ENCODE measurements around the gene KCNH1.

KCNH1 gene

DNA sequence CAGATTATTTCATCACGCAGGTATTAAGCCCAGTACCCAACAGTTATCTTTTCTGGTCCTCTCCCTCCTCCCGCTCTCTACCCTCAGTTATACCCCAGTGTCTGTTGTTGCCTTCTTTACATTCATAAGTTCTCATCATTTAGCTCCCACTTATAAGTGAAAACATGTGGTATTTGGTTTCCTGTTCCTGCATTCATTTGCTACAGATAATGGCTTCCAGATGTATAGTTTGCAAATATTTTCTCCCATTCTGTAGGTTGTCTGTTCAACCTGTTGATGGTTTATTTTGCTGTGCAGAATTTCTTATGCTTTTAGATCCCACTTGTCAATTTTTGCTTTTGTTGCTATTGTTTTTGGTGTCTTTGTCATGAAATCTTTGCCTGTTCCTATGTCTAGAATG is 21.1 kb upstream of the KCNH1 start:
- DNase-seq (ENCODE audit: low read depth), result no peak
- H3K4me3 ChIP-seq (ENCODE audit: low read depth, low read length), result no peak overlapping the region
- TF ChIP-seq, protein P1, sequence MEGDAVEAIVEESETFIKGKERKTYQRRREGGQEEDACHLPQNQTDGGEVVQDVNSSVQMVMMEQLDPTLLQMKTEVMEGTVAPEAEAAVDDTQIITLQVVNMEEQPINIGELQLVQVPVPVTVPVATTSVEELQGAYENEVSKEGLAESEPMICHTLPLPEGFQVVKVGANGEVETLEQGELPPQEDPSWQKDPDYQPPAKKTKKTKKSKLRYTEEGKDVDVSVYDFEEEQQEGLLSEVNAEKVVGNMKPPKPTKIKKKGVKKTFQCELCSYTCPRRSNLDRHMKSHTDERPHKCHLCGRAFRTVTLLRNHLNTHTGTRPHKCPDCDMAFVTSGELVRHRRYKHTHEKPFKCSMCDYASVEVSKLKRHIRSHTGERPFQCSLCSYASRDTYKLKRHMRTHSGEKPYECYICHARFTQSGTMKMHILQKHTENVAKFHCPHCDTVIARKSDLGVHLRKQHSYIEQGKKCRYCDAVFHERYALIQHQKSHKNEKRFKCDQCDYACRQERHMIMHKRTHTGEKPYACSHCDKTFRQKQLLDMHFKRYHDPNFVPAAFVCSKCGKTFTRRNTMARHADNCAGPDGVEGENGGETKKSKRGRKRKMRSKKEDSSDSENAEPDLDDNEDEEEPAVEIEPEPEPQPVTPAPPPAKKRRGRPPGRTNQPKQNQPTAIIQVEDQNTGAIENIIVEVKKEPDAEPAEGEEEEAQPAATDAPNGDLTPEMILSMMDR (IDR thresholded peaks at IDR 0.05; ENCODE audit: low read depth, low read length), result no peak
- TF ChIP-seq MAX (IDR thresholded peaks at IDR 0.05; ENCODE audit: low read depth, low read length) (no peak), POLR2A (IDR thresholded peaks at IDR 0.05; ENCODE audit: extremely low read depth, insufficient read length) (no peak), MYC (IDR thresholded peaks at IDR 0.05; ENCODE audit: low read depth, low read length) (no peak)

- no peak for DNase-seq (ENCODE audit: low read depth)
- TF ChIP-seq, protein P1 (IDR thresholded peaks at IDR 0.05; ENCODE audit: low read depth, low read length), result no peak
- no peak for TF ChIP-seq MAX (IDR thresholded peaks at IDR 0.05; ENCODE audit: low read depth, low read length)
- TF ChIP-seq MYC (IDR thresholded peaks at IDR 0.05; ENCODE audit: low read depth, low read length), result no peak
- no peak for TF ChIP-seq POLR2A (IDR thresholded peaks at IDR 0.05; ENCODE audit: extremely low read depth, insufficient read length)
- H3K4me3 ChIP-seq (ENCODE audit: low read depth, low read length), result no peak overlapping the region
Measured at GRCh38 chr1:211153932-211154331, 20.0 kb upstream of the KCNH1 start.

DNA sequence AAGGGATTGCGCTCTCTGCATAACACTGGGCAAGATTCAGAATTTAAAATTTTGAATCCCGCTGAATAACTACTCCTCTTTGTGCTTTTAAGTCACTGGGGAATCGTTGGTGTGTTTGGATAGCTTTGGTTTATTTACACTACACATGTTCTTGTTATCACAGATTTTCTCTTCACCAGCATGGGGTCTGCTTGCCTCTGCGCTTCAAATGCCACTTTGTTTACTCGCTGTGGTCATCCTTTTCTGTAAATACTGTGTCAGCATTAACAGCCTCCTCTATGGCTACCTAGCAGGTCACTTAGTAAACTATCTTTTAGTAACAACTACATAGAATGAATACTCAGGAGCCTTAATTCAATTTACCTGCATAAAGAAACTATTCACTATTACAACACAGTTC is 14.4 kb upstream of the KCNH1 start:
- TF ChIP-seq MYC (IDR thresholded peaks at IDR 0.05; ENCODE audit: low read depth, low read length) (no peak), MAX (IDR thresholded peaks at IDR 0.05; ENCODE audit: low read depth, low read length) (no peak), POLR2A (IDR thresholded peaks at IDR 0.05; ENCODE audit: extremely low read depth, insufficient read length) (no peak)
- TF ChIP-seq, protein P1 (IDR thresholded peaks at IDR 0.05; ENCODE audit: low read depth, low read length), result no peak
- no peak for DNase-seq (ENCODE audit: low read depth)
- no peak overlapping the region for H3K4me3 ChIP-seq (ENCODE audit: low read depth, low read length)

- TF ChIP-seq, protein P1 (IDR thresholded peaks at IDR 0.05; ENCODE audit: low read depth, low read length), result no peak
- TF ChIP-seq MYC (IDR thresholded peaks at IDR 0.05; ENCODE audit: low read depth, low read length) (no peak), MAX (IDR thresholded peaks at IDR 0.05; ENCODE audit: low read depth, low read length) (no peak), POLR2A (IDR thresholded peaks at IDR 0.05; ENCODE audit: extremely low read depth, insufficient read length) (no peak)
Measured at GRCh38 chr1:211145944-211146343, 12.0 kb upstream of the KCNH1 start.

DNA sequence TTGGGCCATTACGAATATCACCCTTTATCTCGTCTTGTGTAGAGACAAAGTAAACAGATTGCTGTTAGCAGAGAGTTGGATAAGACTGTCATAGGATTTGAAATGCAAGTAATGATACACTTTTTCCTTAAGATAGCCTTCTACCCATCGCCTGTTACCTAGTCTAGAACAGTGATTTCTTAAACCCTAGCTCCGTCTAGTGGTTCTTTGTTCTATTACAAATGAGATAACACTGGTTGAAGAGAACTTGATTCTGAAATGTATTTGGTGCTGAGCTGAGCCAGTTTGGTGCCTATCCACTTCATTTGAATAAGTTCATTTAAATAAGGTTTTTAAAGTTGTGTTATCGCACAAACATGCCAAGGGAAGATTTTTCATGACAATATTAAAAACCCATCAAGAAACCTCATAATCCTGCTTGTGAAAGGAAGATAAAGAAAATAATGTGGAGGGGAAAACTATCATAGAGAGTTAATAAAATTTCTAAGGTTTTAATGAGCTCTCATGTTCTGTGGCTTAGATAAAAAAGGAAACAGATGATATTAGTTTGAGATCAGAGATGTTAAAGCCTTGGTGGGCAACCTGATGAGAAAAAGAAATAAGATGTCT is 1.5 kb upstream of the KCNH1 start:
- DNase-seq (ENCODE audit: low read depth), result peak; percentile 45
- TF ChIP-seq, protein P1 (IDR thresholded peaks at IDR 0.05; ENCODE audit: low read depth, low read length), result peak; percentile 28
- no peak for TF ChIP-seq MAX (IDR thresholded peaks at IDR 0.05; ENCODE audit: low read depth, low read length)
- H3K4me3 ChIP-seq (ENCODE audit: low read depth, low read length), result no peak overlapping the region

More at GRCh38 chr1:211145944-211146343, 12.0 kb upstream of the KCNH1 start:
- H3K4me3 ChIP-seq (ENCODE audit: low read depth, low read length), result no peak overlapping the region
- DNase-seq (ENCODE audit: low read depth), result no peak
